ENCODE data around the gene TMEM178B. TPM values are rescaled to one million over a fixed set of nuclear protein-coding genes. Genes with fewer than 3 reads are reported as not detected.

TMEM178B gene
- total RNA-seq, 4 donors from 2014 or later = 0.15 to 1.2 (median 0.58) TPM

- 61 to 77% methylated on average over 3 of the region's 3 CpGs for WGBS, 2 donors
- TF ChIP-seq CTCF (IDR thresholded peaks at IDR 0.05) (no peak), POLR2A (IDR thresholded peaks at IDR 0.05) (no peak)
- H3K4me3 ChIP-seq (ENCODE audit: low read depth, poor library complexity, severe bottlenecking) = no peak overlapping the region
- intact Hi-C loops (cut with DNase I; ENCODE audit: low total_unique reads) = no loop called here
- DNase-seq (ENCODE audit: low spot score in 2 of 2) = no peak
Measured at GRCh38 chr7:141280100-141280499, 206.2 kb downstream of the TMEM178B start.

GRCh38 chr7:141281311-141281710, 207.4 kb downstream of the TMEM178B start:
- no peak for DNase-seq (ENCODE audit: low spot score in 2 of 2)
- 68 to 81% methylated on average over 7 of the region's 7 CpGs for whole genome bisulfite sequencing, 2 donors
- H3K4me3 ChIP-seq (ENCODE audit: low read depth, poor library complexity, severe bottlenecking) = no peak overlapping the region
- intact Hi-C loops (cut with DNase I; ENCODE audit: low total_unique reads) = no loop called here
- TF ChIP-seq CTCF (IDR thresholded peaks at IDR 0.05) (no peak), POLR2A (IDR thresholded peaks at IDR 0.05) (no peak)

- no peak for TF ChIP-seq POLR2A (IDR thresholded peaks at IDR 0.05)
- no peak for TF ChIP-seq CTCF (IDR thresholded peaks at IDR 0.05)
- WGBS, 2 donors = 64 to 75% methylated on average over 3 of the region's 3 CpGs
- no peak overlapping the region for H3K4me3 ChIP-seq (ENCODE audit: low read depth, poor library complexity, severe bottlenecking)
- no peak for DNase-seq (ENCODE audit: low spot score in 2 of 2)
- intact Hi-C loops (cut with DNase I; ENCODE audit: low total_unique reads) = no loop called here
Measured at GRCh38 chr7:141286522-141286921, 212.7 kb downstream of the TMEM178B start.

- no peak for TF ChIP-seq POLR2A (IDR thresholded peaks at IDR 0.05)
- no peak for TF ChIP-seq CTCF (IDR thresholded peaks at IDR 0.05)
- no peak overlapping the region for H3K4me3 ChIP-seq (ENCODE audit: low read depth, poor library complexity, severe bottlenecking)
- WGBS, 2 donors = 43 to 51% methylated on average over 5 of the region's 5 CpGs
- no peak for DNase-seq (ENCODE audit: low spot score in 2 of 2)
- intact Hi-C loops (cut with DNase I; ENCODE audit: low total_unique reads) = no loop called here
Measured at GRCh38 chr7:141287936-141288335, 214.1 kb downstream of the TMEM178B start.

GRCh38 chr7:141288626-141289025, 214.8 kb downstream of the TMEM178B start:
- intact Hi-C loops (cut with DNase I; ENCODE audit: low total_unique reads) = no loop called here
- DNase-seq (ENCODE audit: low spot score in 2 of 2) = no peak
- no peak overlapping the region for H3K4me3 ChIP-seq (ENCODE audit: low read depth, poor library complexity, severe bottlenecking)
- TF ChIP-seq POLR2A (IDR thresholded peaks at IDR 0.05) (no peak), CTCF (IDR thresholded peaks at IDR 0.05) (no peak)
- WGBS, 2 donors = 64 to 80% methylated on average over 7 of the region's 7 CpGs

GRCh38 chr7:141290365-141290764, 216.5 kb downstream of the TMEM178B start:
- H3K4me3 ChIP-seq (ENCODE audit: low read depth, poor library complexity, severe bottlenecking) = no peak overlapping the region
- TF ChIP-seq POLR2A (IDR thresholded peaks at IDR 0.05) (no peak), CTCF (IDR thresholded peaks at IDR 0.05) (no peak)
- intact Hi-C loops (cut with DNase I; ENCODE audit: low total_unique reads) = no loop called here
- DNase-seq (ENCODE audit: low spot score in 2 of 2) = peak in 1 of 2 donors; percentile 14
- 92% methylated on average over 8 of the region's 8 CpGs for WGBS, 2 donors

Data from lower leg skin (tissue), 4 donors.